ENCODE data around the gene RHOC. TPM values are rescaled to one million over a fixed set of nuclear protein-coding genes. Genes with fewer than 3 reads are reported as not detected.

Gene RHOC
- polyA plus RNA-seq, 1 donor, result 329 TPM

DNA sequence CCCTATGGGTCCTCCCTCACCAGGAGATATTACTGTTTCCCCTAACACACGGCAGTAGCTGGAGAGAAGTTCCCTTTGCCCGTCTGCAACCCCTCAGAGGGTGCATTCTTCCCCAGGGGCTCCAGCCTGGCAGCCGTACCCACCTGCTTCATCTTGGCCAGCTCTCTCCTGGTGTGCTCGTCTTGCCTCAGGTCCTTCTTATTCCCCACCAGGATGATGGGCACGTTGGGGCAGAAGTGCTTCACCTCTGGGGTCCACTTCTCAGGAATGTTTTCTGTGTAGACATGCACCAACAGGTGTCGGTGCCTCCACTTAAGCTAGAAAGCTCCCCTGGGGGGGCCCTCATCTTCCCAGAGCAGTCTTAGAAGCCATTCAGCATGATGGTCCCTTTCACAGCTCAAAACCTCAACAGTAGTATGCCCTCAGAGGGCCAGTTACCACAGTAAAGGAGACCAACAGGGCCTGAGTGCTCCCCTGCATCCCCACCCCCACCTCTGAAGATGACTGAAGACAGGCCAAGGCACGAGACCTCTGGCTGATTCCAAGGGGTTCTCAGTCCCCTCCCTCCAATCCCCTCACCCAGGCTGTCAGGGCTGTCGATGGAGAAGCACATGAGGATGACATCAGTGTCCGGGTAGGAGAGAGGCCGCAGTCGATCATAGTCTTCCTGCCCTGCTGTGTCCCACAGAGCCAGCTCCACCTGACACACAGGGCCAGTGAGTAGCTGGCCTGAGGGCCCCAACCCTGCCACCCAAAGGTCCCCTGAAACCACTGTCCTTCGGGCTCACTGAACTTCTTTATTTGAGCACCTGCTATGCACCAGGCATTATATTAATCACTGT lies 4.3 kb downstream of the RHOC start:
- DNase-seq, result no peak
- peaks cover 76% of the 10 kb centered on the region for H3K4me1 ChIP-seq (ENCODE audit: control insufficient read depth, insufficient read depth, low read length)
- H3K9me3 ChIP-seq (ENCODE audit: control insufficient read depth, low read depth, low read length), result no peaks in the 10 kb centered on the region
- no peaks in the 10 kb centered on the region for H3K27me3 ChIP-seq (ENCODE audit: control insufficient read depth, insufficient read depth, low read length)
- H3K4me3 ChIP-seq (ENCODE audit: low read length), result no peak overlapping the region
- WGBS (ENCODE audit: insufficient coverage, low lambda C conversion rate), result no CpG with 5 or more reads among the region's 12 CpGs
- H3K27ac ChIP-seq (ENCODE audit: low read length), result peak overlapping the region; percentile 98
- peaks cover 51% of the 10 kb centered on the region for H3K36me3 ChIP-seq (ENCODE audit: control insufficient read depth, insufficient read depth, low read length)

DNA sequence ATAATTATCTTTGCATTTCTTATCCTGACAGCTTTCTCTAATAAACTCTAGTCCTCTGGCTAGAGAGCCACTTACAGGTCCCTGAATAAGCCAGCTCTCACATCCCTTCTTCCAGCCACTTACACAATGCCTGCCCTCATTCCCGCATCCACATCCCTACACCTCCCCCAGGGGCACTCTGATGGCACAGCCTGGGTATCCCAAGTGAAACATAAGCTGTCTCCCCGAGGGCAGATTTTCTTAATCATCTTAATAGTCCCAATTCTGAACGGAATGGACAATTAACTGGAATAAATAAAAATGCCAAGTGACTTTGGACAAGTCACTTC lies 4.9 kb downstream of the RHOC start:
- DNase-seq, result no peak
- H3K9me3 ChIP-seq (ENCODE audit: control insufficient read depth, low read depth, low read length), result no peaks in the 10 kb centered on the region
- H3K4me1 ChIP-seq (ENCODE audit: control insufficient read depth, insufficient read depth, low read length), result peaks cover 81% of the 10 kb centered on the region
- peaks cover 53% of the 10 kb centered on the region for H3K36me3 ChIP-seq (ENCODE audit: control insufficient read depth, insufficient read depth, low read length)
- peak overlapping the region; percentile 98 for H3K27ac ChIP-seq (ENCODE audit: low read length)
- WGBS (ENCODE audit: insufficient coverage, low lambda C conversion rate), result no CpG with 5 or more reads among the region's 3 CpGs
- no peak overlapping the region for H3K4me3 ChIP-seq (ENCODE audit: low read length)
- H3K27me3 ChIP-seq (ENCODE audit: control insufficient read depth, insufficient read depth, low read length), result no peaks in the 10 kb centered on the region

DNA sequence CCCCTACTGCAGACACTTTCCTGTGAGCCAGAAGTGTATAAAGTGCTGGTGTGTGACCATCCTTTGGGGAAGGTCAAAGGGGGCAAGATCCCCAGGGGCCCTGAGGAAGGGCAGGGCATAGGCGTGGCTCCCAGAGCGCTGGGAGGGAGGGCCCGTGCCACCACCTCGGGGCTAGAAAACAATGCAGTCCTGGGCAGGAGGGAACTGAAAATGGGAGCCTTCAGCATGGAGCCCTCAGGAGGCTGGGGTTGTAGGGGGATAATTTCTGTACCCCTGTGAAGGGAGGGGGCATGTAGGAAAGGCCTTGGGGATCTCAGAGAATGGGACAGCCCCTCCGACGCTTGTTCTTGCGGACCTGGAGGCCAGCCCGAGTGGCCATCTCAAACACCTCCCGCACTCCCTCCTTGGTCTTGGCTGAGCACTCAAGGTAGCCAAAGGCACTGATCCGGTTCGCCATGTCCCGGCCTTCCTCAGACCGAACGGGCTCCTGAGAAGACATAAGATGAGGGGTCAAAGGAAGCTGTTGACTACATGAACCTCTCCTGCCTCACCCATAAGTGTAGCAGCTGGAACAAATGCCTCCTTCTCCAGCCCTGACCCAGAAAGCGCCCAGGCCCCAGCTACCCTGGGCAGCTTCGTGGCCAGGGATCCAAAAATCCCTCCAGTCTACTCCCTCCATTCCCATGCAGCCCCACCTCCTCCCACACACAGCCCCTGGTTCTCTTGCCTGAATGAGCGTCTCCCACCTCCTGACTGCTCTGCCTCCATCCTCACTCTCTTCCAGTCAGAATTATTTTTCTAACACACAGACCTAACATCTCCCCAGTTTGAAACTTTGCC lies 5.5 kb downstream of the RHOC start:
- H3K36me3 ChIP-seq (ENCODE audit: control insufficient read depth, insufficient read depth, low read length), result peaks cover 59% of the 10 kb centered on the region
- H3K27ac ChIP-seq (ENCODE audit: low read length), result peak overlapping the region; percentile 98
- H3K4me1 ChIP-seq (ENCODE audit: control insufficient read depth, insufficient read depth, low read length), result peaks cover 85% of the 10 kb centered on the region
- WGBS (ENCODE audit: insufficient coverage, low lambda C conversion rate), result 100% methylated on average over 1 of the region's 17 CpGs
- no peak overlapping the region for H3K4me3 ChIP-seq (ENCODE audit: low read length)
- H3K9me3 ChIP-seq (ENCODE audit: control insufficient read depth, low read depth, low read length), result no peaks in the 10 kb centered on the region
- DNase-seq, result no peak
- no peaks in the 10 kb centered on the region for H3K27me3 ChIP-seq (ENCODE audit: control insufficient read depth, insufficient read depth, low read length)

DNA sequence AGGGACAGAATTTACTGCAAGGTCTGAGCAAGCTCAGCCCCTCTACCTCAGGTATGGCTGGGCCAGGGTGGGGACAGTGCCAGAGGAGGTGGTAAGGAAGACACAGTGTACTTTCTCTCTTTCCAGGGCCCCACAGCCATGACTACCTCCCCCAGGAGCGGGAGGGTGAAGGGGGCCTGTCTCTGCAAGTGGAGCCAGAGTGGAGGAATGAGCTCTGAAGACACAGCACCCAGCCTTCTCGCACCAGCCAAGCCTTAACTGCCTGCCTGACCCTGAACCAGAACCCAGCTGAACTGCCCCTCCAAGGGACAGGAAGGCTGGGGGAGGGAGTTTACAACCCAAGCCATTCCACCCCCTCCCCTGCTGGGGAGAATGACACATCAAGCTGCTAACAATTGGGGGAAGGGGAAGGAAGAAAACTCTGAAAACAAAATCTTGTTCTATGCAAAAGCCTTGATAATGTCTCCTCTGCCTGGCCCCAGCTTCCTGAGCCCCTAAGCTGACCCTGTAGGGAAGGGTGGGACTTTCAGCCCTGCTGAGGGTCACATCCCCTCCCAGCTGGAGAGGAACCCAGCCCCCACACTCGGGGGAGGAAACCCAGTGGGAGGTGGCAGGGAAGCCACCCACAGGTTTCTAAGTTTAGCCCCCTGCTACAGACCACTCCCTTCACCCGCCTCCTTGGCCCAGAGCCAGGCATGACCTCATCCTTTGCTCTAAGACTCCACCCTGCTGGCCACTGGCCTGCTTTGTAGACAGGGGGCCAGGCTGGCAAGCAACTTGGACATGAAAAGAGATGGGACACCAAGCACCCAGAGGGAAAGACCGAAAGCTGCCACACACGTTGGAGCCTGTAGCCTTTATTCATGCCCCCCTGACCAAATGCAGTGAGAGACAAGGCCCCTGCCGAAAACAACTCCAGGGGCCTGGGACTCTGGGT lies 6.4 kb downstream of the RHOC start:
- Histone ChIP-seq H3K4me3 (ENCODE audit: low read length) (no peak overlapping the region), H3K4me1 (ENCODE audit: control insufficient read depth, insufficient read depth, low read length) (peaks cover 79% of the 10 kb centered on the region), H3K9me3 (ENCODE audit: control insufficient read depth, low read depth, low read length) (no peaks in the 10 kb centered on the region), H3K27me3 (ENCODE audit: control insufficient read depth, insufficient read depth, low read length) (no peaks in the 10 kb centered on the region), H3K36me3 (ENCODE audit: control insufficient read depth, insufficient read depth, low read length) (peaks cover 68% of the 10 kb centered on the region), H3K27ac (ENCODE audit: low read length) (peak overlapping the region; percentile 98)
- no CpG with 5 or more reads among the region's 7 CpGs for WGBS (ENCODE audit: insufficient coverage, low lambda C conversion rate)
- peak; percentile 95 to 96 for DNase-seq

DNA sequence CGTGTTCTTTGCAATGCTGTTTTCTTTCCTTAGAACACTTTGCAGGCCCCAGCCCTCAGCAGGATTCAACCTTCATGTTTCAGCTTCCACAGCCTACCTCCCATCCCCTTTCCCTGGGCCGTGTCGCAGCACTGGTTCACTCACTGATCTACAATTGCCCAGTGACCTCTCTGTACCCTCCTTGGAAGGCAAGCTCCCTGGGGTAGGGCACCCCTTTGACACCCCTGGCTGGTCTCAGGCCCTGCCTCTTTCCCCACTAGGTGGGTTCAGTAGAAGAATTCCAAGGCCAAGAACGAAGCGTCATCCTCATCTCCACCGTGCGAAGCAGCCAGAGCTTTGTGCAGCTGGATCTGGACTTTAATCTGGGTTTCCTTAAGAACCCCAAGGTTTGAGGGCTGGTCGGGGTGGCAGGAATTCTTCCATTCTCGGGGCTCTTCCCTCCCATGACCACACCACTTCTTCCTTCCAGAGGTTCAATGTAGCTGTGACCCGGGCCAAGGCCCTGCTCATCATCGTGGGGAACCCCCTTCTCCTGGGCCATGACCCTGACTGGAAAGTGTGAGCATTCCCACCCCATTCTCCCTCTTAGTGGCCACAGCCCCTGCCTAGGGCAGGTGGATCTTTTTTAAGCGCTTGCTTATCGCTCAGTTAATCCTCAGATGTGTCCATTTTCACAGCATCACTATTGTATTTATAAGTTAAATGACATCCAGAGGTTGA lies 7.3 kb downstream of the RHOC start:
- Histone ChIP-seq H3K9me3 (ENCODE audit: control insufficient read depth, low read depth, low read length) (no peaks in the 10 kb centered on the region), H3K4me3 (ENCODE audit: low read length) (no peak overlapping the region), H3K4me1 (ENCODE audit: control insufficient read depth, insufficient read depth, low read length) (peaks cover 75% of the 10 kb centered on the region), H3K27ac (ENCODE audit: low read length) (peak overlapping the region; percentile 98), H3K36me3 (ENCODE audit: control insufficient read depth, insufficient read depth, low read length) (peaks cover 78% of the 10 kb centered on the region), H3K27me3 (ENCODE audit: control insufficient read depth, insufficient read depth, low read length) (no peaks in the 10 kb centered on the region)
- peak in 1 of 2 donors; percentile 64 for DNase-seq
- WGBS (ENCODE audit: insufficient coverage, low lambda C conversion rate), result no CpG with 5 or more reads among the region's 13 CpGs

DNA sequence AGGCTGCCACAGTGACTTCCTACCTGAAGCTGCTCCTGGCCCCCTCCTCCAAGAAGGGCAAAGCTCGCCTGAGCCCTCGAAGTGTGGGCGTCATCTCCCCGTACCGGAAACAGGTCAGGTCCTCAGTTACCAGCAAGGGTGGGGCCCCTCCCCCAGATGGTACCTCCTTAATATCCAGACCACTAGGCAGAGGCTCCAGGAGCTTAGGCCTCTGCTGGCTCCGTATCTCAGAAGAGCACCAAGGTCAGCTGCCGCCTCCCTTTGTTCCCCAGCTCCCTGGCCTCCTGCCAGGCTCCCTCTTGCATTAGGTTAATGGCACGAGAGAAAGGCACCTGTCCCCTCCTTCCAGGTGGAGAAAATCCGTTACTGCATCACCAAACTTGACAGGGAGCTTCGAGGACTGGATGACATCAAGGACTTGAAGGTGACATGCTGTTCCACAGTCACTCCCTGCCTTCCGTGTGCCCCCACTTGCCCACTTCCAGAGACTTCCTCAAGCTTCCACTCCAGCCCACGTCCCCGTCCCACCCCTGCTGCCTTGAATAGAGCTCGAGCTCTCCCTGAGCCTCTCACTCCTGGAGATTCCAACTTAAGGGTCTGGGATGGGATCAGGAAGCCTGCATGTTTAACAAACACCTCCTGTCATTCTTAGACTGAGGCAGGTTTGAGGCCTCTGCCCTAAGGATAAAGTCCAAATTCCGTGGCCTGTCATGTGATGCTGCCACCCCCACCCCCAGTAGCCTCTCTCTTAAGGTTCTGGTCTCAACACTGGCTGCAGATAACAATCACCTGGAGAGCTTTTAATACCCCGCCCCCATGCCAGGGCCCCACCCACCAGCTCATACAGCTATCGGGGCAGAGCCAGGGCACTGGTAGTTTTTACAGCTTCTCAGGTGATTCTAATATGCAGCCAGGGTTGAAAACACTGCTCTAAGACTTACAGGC lies 8.3 kb downstream of the RHOC start:
- no peaks in the 10 kb centered on the region for H3K9me3 ChIP-seq (ENCODE audit: control insufficient read depth, low read depth, low read length)
- H3K4me1 ChIP-seq (ENCODE audit: control insufficient read depth, insufficient read depth, low read length), result peaks cover 66% of the 10 kb centered on the region
- no CpG with 5 or more reads among the region's 17 CpGs for WGBS (ENCODE audit: insufficient coverage, low lambda C conversion rate)
- H3K27me3 ChIP-seq (ENCODE audit: control insufficient read depth, insufficient read depth, low read length), result no peaks in the 10 kb centered on the region
- H3K27ac ChIP-seq (ENCODE audit: low read length), result peak overlapping the region; percentile 98
- peak overlapping the region; percentile 2 for H3K4me3 ChIP-seq (ENCODE audit: low read length)
- DNase-seq, result peak; percentile 95 to 98
- H3K36me3 ChIP-seq (ENCODE audit: control insufficient read depth, insufficient read depth, low read length), result peaks cover 87% of the 10 kb centered on the region

DNA sequence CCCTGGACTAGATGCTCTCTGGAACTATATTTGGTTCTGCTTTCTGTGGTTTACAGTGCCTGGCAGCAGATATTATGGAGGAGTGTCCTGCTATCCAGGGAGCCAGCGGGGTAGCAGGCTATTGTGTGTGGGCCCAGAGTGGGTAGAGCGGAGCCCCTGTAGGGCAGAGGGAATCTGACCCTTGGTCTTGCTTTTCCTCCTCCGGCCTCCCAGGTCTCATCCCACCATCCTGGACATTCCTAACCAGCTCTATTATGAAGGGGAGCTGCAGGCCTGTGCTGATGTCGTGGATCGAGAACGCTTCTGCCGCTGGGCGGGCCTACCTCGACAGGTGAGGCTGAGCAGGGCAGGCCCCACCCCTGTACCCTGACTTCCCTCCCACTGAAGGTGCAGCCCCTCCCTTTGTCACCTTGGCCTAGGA lies 9.1 kb downstream of the RHOC start:
- Histone ChIP-seq H3K9me3 (ENCODE audit: control insufficient read depth, low read depth, low read length) (no peaks in the 10 kb centered on the region), H3K27ac (ENCODE audit: low read length) (peak overlapping the region; percentile 97), H3K27me3 (ENCODE audit: control insufficient read depth, insufficient read depth, low read length) (no peaks in the 10 kb centered on the region), H3K36me3 (ENCODE audit: control insufficient read depth, insufficient read depth, low read length) (peaks cover 89% of the 10 kb centered on the region), H3K4me3 (ENCODE audit: low read length) (no peak overlapping the region), H3K4me1 (ENCODE audit: control insufficient read depth, insufficient read depth, low read length) (peaks cover 59% of the 10 kb centered on the region)
- DNase-seq, result no peak
- WGBS (ENCODE audit: insufficient coverage, low lambda C conversion rate), result no CpG with 5 or more reads among the region's 9 CpGs

DNA sequence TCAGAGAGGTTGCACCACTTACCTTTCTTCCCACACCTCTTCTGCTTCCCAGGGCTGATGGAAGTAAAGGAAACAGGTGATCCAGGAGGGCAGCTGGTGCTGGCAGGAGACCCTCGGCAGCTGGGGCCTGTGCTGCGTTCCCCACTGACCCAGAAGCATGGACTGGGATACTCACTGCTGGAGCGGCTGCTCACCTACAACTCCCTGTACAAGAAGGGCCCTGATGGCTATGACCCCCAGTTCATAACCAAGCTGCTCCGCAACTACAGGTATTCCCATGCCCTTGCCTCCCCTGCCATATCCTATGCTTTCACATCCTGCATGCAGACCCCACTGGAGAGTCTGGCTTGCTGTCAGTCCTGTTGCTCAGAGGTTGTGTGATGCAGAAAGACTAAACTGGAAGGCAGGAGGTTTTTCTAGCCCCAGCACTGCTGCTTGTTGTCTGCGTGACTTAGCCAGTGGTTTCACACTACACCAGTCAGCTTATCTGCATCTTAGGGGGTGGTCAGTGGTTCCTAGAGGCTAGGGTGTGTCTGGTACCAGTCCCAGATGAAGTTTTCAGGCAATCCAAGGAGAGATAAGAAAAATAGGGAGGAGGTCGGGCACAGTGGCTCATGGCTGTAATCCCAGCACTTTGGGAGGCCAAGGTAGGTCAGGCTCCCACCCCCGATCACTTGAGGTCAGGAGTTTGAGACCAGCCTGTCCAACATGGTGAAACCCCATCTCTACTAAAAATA lies 10.2 kb downstream of the RHOC start:
- Histone ChIP-seq H3K4me3 (ENCODE audit: low read length) (no peak overlapping the region), H3K27ac (ENCODE audit: low read length) (peak overlapping the region; percentile 97), H3K27me3 (ENCODE audit: control insufficient read depth, insufficient read depth, low read length) (no peaks in the 10 kb centered on the region), H3K4me1 (ENCODE audit: control insufficient read depth, insufficient read depth, low read length) (peaks cover 48% of the 10 kb centered on the region), H3K36me3 (ENCODE audit: control insufficient read depth, insufficient read depth, low read length) (peaks cover 89% of the 10 kb centered on the region), H3K9me3 (ENCODE audit: control insufficient read depth, low read depth, low read length) (no peaks in the 10 kb centered on the region)
- DNase-seq, result no peak
- WGBS (ENCODE audit: insufficient coverage, low lambda C conversion rate), result 100% methylated on average over 1 of the region's 7 CpGs
